Karpas-422 (cell line): Measurements from ENCODE around the gene RABGAP1L. TPM values are rescaled to one million over a fixed set of nuclear protein-coding genes. Genes with fewer than 3 reads are reported as not detected.
A peak's percentile ranks its signal among the peaks of the same experiment; 100 is the strongest.

Experiments used
- DNase-seq: peaks from one replicate; pipeline ENCODE4 v3.0.0-alpha.2; 2015
- H2AFZ ChIP-seq: fragments of 200-600 bp; sonication (generic); 2 replicates; pipeline ENCODE4 v1.6.1; 2014; ENCODE audit warnings: antibody characterized with exemption, low read length, mixed read lengths
- H3K27ac ChIP-seq: fragments of 200-600 bp; sonication (generic); 2 replicates; pipeline ENCODE4 v1.5.1; 2014; ENCODE audit warnings: mild to moderate bottlenecking, low read length, moderate library complexity
- H3K27me3 ChIP-seq: fragments of 200-600 bp; sonication (generic); 2 replicates; pipeline ENCODE4 v1.6.1; 2014; ENCODE audit warnings: low read length, mixed read lengths
- H3K36me3 ChIP-seq: fragments of 200-600 bp; sonication (generic); 2 replicates; pipeline ENCODE4 v1.6.1; 2014; ENCODE audit warnings: low read length, mixed read lengths; ENCODE audit not compliant: insufficient read depth
- H3K4me1 ChIP-seq: fragments of 200-600 bp; sonication (generic); 2 replicates; pipeline ENCODE4 v1.6.1; 2014; ENCODE audit warnings: mild to moderate bottlenecking, low read length, mixed read lengths
- H3K4me2 ChIP-seq: fragments of 200-600 bp; sonication (generic); 2 replicates; pipeline ENCODE4 v1.6.1; 2014; ENCODE audit warnings: low read length, low read depth, mild to moderate bottlenecking; ENCODE audit not compliant: poor library complexity, severe bottlenecking
- H3K4me3 ChIP-seq: fragments of 200-600 bp; sonication (generic); 2 replicates; pipeline ENCODE4 v1.5.1; 2014; ENCODE audit warnings: mild to moderate bottlenecking, antibody characterized with exemption, low read length, mixed read lengths
- H3K79me2 ChIP-seq: fragments of 200-600 bp; sonication (generic); 2 replicates; pipeline ENCODE4 v1.6.1; 2014; ENCODE audit warnings: mild to moderate bottlenecking, low read length, mixed read lengths
- H3K9ac ChIP-seq: fragments of 200-600 bp; sonication (generic); 2 replicates; pipeline ENCODE4 v1.6.0; 2014; ENCODE audit warnings: low read length
- H3K9me2 ChIP-seq: fragments of 200-600 bp; sonication (generic), shearing (Covaris generic); replicated peaks from 2 replicates; pipeline ENCODE4 v1.6.0; 2014; ENCODE audit warnings: mild to moderate bottlenecking, low read length, moderate library complexity; ENCODE audit not compliant: insufficient read depth
- H3K9me3 ChIP-seq: fragments of 300-700, 200-600 bp; sonication (generic); 2 replicates; pipeline ENCODE4 v1.6.1; 2014; ENCODE audit warnings: low read length, mixed read lengths
- H4K20me1 ChIP-seq: fragments of 200-600 bp; sonication (generic); 2 replicates; pipeline ENCODE4 v1.6.1; 2014; ENCODE audit warnings: mild to moderate bottlenecking, antibody characterized with exemption, low read length, low read depth; ENCODE audit not compliant: insufficient read depth
- total RNA-seq: library from RNA; depleted of rRNA; stranded (reverse); fragments of >200 nt; shearing (Covaris generic); gene quantifications from 2 replicates; pipeline ENCODE4 v1.2.3, GENCODE V29; 2014; ENCODE audit warnings: low replicate concordance

RABGAP1L gene
- total RNA-seq, 1 experiment from 2014 or later = 28.9 TPM

GRCh38 chr1:174969977-174970376 lies 810.7 kb downstream of the RABGAP1L start:
- Histone ChIP-seq H3K4me2 (no peak overlapping the region), H3K79me2 (no peaks in the 10 kb centered on the region), H3K36me3 (no peaks in the 10 kb centered on the region), H3K27me3 (no peaks in the 10 kb centered on the region), H3K4me1 (peaks cover 9% of the 10 kb centered on the region), H3K9me2 (0 out of 2 replicates have a peak, but pooled peaks cover 3% of the 10 kb centered on the region), H3K9me3 (no peaks in the 10 kb centered on the region), H3K27ac (no peak overlapping the region), H4K20me1 (no peaks in the 10 kb centered on the region), H3K9ac (no peak overlapping the region), H3K4me3 (no peak overlapping the region), H2AFZ (no peak overlapping the region)
- DNase-seq = no peak

DNA sequence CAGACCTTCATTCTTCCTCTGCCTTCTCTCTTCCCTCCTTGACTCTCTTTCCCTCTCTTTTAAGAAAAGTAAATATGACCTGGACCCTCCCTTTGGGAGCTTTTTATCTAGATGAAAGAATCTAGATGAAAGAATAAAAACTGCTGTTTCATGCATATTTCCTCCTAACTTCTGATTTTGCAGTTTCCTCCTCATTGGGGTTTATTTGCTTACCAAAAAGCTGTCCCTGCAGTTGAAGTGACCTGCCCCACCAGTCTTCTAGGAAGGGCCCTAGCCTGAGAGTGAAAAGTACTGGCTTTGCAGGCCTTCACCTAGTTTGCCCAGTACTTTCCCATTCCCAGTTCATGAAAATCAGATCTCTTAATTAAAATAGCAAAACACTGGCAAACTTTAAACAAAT lies 812.1 kb downstream of the RABGAP1L start:
- Histone ChIP-seq H3K9me3 (no peaks in the 10 kb centered on the region), H3K9me2 (0 out of 2 replicates have a peak, but pooled peaks cover 3% of the 10 kb centered on the region), H3K27ac (0 out of 2 replicates have a peak overlapping the region, but pooled peaks have one; percentile 27), H3K4me1 (peaks cover 9% of the 10 kb centered on the region), H3K36me3 (no peaks in the 10 kb centered on the region), H2AFZ (0 out of 2 replicates have a peak overlapping the region, but pooled peaks have one; percentile 42), H3K9ac (no peak overlapping the region), H3K27me3 (no peaks in the 10 kb centered on the region), H3K4me3 (no peak overlapping the region), H3K4me2 (no peak overlapping the region), H4K20me1 (no peaks in the 10 kb centered on the region), H3K79me2 (no peaks in the 10 kb centered on the region)
- no peak for DNase-seq

DNA sequence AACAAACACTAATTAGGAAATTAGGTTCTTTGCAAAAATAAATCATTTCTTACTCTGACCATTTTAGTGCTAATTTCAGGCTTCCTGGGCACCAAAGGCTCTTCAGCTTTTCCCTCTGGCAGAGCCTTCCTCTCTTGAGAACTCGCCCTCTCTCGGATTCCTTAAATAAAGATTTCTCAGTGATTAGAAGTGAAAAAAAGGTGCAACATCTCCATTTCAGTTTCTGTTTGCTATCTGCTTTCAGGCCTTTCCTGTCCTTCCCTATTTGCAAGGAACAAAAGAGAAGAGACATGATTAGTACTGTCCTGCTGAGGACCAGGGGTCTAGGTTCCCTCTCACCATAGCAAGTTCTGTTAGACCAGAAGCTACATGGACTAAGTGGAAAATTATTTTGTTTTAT lies 812.6 kb downstream of the RABGAP1L start:
- peak overlapping the region; percentile 42; the same call in 1 of the 2 replicates for H2AFZ ChIP-seq
- H3K9me2 ChIP-seq = 0 out of 2 replicates have a peak, but pooled peaks cover 3% of the 10 kb centered on the region
- H3K9ac ChIP-seq = no peak overlapping the region; the same call in 1 of the 2 replicates
- no peaks in the 10 kb centered on the region for H4K20me1 ChIP-seq
- peaks cover 9% of the 10 kb centered on the region for H3K4me1 ChIP-seq
- no peaks in the 10 kb centered on the region for H3K9me3 ChIP-seq
- H3K4me2 ChIP-seq = no peak overlapping the region
- no peak for DNase-seq
- peak overlapping the region; percentile 27 for H3K27ac ChIP-seq
- H3K4me3 ChIP-seq = no peak overlapping the region
- no peaks in the 10 kb centered on the region for H3K36me3 ChIP-seq
- no peaks in the 10 kb centered on the region for H3K27me3 ChIP-seq
- no peaks in the 10 kb centered on the region for H3K79me2 ChIP-seq

DNA sequence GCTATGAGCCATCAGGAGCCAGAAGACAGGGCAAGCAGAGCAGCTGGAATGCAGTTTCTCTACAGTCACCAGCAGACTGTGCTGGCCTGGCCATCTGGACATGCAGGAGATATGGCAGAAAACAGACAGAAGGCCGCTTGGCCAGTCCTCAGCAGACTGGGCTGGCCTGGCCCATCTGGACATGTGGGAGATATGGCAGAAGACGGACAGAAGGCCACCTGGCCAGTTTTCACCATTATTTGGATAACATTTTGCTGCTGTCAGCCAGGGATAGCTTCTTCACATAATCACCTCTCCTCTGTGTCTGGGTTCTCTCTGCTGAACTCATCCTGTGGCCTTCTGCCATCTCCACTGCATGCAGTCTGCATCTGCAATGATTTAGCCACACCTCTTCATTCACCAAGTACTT lies 815.4 kb downstream of the RABGAP1L start:
- no peak for DNase-seq
- no peaks in the 10 kb centered on the region for H3K36me3 ChIP-seq
- H3K27me3 ChIP-seq = no peaks in the 10 kb centered on the region
- no peak overlapping the region for H2AFZ ChIP-seq
- no peak overlapping the region for H3K9ac ChIP-seq
- no peaks in the 10 kb centered on the region for H3K9me3 ChIP-seq
- no peak overlapping the region for H3K4me2 ChIP-seq
- H3K4me3 ChIP-seq = no peak overlapping the region
- H3K79me2 ChIP-seq = no peaks in the 10 kb centered on the region
- no peak overlapping the region for H3K27ac ChIP-seq
- 0 out of 2 replicates have a peak, but pooled peaks cover 3% of the 10 kb centered on the region for H3K9me2 ChIP-seq
- peaks cover 9% of the 10 kb centered on the region for H3K4me1 ChIP-seq
- no peaks in the 10 kb centered on the region for H4K20me1 ChIP-seq

DNA sequence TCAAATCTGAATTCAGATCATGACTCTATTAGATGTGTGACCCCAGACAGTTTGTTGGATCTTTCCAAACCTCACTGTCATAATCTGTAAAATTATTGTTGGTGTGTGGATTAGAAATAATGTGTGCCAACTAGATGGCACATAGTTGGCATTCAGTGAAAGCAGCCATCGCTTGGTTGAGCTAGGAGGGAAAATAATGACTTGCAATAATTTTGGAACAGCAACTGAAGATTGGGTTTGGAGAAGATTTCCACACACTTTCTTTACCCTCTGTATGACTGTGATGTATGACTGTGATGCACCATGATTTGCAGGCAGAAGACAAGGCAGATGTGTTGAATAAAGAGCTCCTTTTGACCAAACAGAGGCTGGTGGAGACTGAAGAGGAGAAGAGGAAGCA lies 816.4 kb downstream of the RABGAP1L start:
- Histone ChIP-seq H3K36me3 (no peaks in the 10 kb centered on the region), H4K20me1 (no peaks in the 10 kb centered on the region), H3K4me3 (no peak overlapping the region), H3K27ac (no peak overlapping the region), H3K79me2 (no peaks in the 10 kb centered on the region), H3K9me3 (no peaks in the 10 kb centered on the region), H3K4me1 (peaks cover 9% of the 10 kb centered on the region), H3K27me3 (no peaks in the 10 kb centered on the region), H2AFZ (no peak overlapping the region), H3K4me2 (no peak overlapping the region), H3K9ac (no peak overlapping the region), H3K9me2 (no peaks in the 10 kb centered on the region)
- no peak for DNase-seq

GRCh38 chr1:174976436-174977108 lies 817.3 kb downstream of the RABGAP1L start:
- Histone ChIP-seq H3K4me2 (no peak overlapping the region), H3K4me3 (no peak overlapping the region), H3K36me3 (no peaks in the 10 kb centered on the region)

DNA sequence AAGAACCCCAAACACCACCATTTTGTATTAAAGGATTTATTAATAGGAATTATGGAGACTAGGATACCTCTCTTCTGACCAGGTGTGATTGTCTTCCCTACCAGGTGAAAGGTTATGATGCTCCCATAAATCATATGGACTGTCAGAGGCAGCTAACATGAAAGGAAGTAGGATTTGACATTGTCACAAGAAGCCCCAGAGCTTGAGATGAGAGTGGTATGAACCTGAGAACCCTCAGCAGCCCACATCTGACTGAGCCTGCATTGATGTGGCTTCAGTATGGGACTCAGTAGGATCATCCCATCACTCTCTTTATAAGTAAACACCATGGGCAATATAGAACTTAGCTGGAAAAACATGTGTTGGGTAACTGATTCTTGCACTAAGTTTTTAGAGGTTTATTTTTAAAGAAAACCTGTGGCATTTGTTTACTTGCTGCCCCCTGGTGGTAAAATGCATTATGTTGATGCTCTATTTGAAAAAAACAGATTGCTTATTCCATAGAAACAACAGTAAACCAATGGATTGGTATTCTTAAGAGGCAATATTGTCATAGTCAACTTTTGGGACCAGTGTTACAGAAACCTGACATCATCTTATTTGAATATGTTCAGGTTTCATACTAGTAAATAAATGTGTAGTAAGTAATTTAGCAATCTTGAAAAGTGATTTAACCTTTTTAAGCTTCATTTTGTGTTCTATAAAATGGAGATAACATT lies 823.8 kb downstream of the RABGAP1L start:
- Histone ChIP-seq H3K4me3 (no peak overlapping the region), H3K79me2 (no peaks in the 10 kb centered on the region), H3K9ac (no peak overlapping the region), H3K36me3 (no peaks in the 10 kb centered on the region), H2AFZ (no peak overlapping the region), H3K27ac (no peak overlapping the region), H3K9me2 (no peaks in the 10 kb centered on the region), H4K20me1 (no peaks in the 10 kb centered on the region), H3K4me2 (no peak overlapping the region), H3K27me3 (no peaks in the 10 kb centered on the region), H3K9me3 (no peaks in the 10 kb centered on the region), H3K4me1 (peaks cover 11% of the 10 kb centered on the region)
- DNase-seq = peak; percentile 77

More at GRCh38 chr1:174976436-174977108, 817.3 kb downstream of the RABGAP1L start:
- Histone ChIP-seq H4K20me1 (no peaks in the 10 kb centered on the region), H3K9ac (no peak overlapping the region), H3K9me3 (no peaks in the 10 kb centered on the region), H2AFZ (no peak overlapping the region), H3K27me3 (no peaks in the 10 kb centered on the region), H3K79me2 (no peaks in the 10 kb centered on the region), H3K27ac (no peak overlapping the region), H3K4me1 (peaks cover 6% of the 10 kb centered on the region), H3K9me2 (no peaks in the 10 kb centered on the region)
- DNase-seq = no peak

DNA sequence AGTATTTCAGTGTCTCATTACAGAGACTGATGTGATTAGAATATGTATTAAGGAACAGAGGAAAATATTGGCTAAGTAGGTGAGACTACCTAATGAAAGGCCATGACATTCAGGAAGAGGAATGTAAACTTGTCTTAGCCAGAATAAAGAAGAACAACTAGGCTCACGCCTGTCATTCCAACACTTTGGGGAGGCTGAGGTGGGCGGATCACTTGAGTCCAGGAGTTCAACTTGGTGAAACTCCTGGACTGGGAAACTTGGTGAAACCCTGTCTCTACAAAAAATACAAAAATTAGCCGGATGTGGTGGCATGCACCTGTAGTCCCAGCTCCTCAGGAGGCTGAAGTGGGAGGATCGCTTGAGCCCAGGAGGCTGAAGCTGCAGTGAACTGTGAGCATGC lies 825.6 kb downstream of the RABGAP1L start:
- Histone ChIP-seq H3K27me3 (no peaks in the 10 kb centered on the region), H3K27ac (no peak overlapping the region), H3K4me3 (no peak overlapping the region), H3K4me1 (peaks cover 14% of the 10 kb centered on the region), H3K9me2 (no peaks in the 10 kb centered on the region), H3K9ac (no peak overlapping the region), H3K9me3 (no peaks in the 10 kb centered on the region), H2AFZ (no peak overlapping the region), H4K20me1 (no peaks in the 10 kb centered on the region), H3K79me2 (no peaks in the 10 kb centered on the region), H3K4me2 (no peak overlapping the region), H3K36me3 (no peaks in the 10 kb centered on the region)
- no peak for DNase-seq
